Transverse colon (tissue), 4 donors: ENCODE measurements around the gene FOXL3. TPM values are rescaled to one million over a fixed set of nuclear protein-coding genes. Genes with fewer than 3 reads are reported as not detected.

Source experiments
- DNase-seq: peaks from one replicate; pipeline ENCODE4 v3.0.0-alpha.2; 2019
- H3K27ac ChIP-seq, 4 donors: fragments of 200-600 bp; sonication (generic); 2 replicates each; pipeline ENCODE4 v1.5.1; 2016 to 2018; ENCODE audit warnings: inconsistent platforms in 4 of 4
- H3K27me3 ChIP-seq: fragments of 200-600 bp; sonication (generic); 2 replicates; pipeline ENCODE4 v1.5.1; 2017; ENCODE audit warnings: inconsistent platforms
- H3K36me3 ChIP-seq, 4 donors: fragments of 200-600 bp; sonication (generic); 2 replicates each; pipeline ENCODE4 v1.5.1; 2017 to 2019; ENCODE audit warnings: inconsistent platforms in 4 of 4
- H3K4me1 ChIP-seq, 4 donors: fragments of 200-600 bp; sonication (generic); 2 replicates each; pipeline ENCODE4 v1.5.1; 2017 to 2020; ENCODE audit warnings: inconsistent platforms in 4 of 4
- H3K4me3 ChIP-seq, 4 donors: fragments of 200-600 bp; sonication (generic); 1 replicate in 1 of 4; 2 replicates in 3 of 4; pipeline versions ENCODE4 v1.5.1 to v1.6.1; 2017 to 2019; ENCODE audit warnings: inconsistent platforms in 4 of 4
- H3K9me3 ChIP-seq, 2 donors: fragments of 200-600 bp; sonication (generic); 2 replicates each; pipeline ENCODE4 v1.5.1; 2017 to 2019; ENCODE audit warnings: inconsistent platforms in 2 of 2
- CTCF ChIP-seq, 5 experiments: fragments of 200-600 bp in 3 of 5; fragments of 450-650 bp in 2 of 5; sonication (generic) in 3 of 5; IDR thresholded peaks; 1 replicate in 2 of 5; 2 replicates in 3 of 5; pipeline ENCODE4 v1.5.1; 2016 to 2017; ENCODE audit warnings: antibody characterized with exemption in 5 of 5, inconsistent platforms in 3 of 5, mild to moderate bottlenecking in 2 of 5, moderate library complexity in 1 of 5
- EP300 ChIP-seq: sonication (generic); formaldehyde crosslinking; IDR thresholded peaks from one replicate; pipeline ENCODE4 v1.6.1; 2017; ENCODE audit warnings: antibody characterized with exemption, low read depth
- POLR2A ChIP-seq: fragments of 450-650 bp; IDR thresholded peaks from one replicate; pipeline ENCODE4 v1.6.1; 2016; ENCODE audit warnings: antibody characterized with exemption, mild to moderate bottlenecking, moderate library complexity
- POLR2AphosphoS5 ChIP-seq, 3 donors: sonication (generic); formaldehyde crosslinking; IDR thresholded peaks; one replicate each; pipeline ENCODE4 v1.6.1; 2016; ENCODE audit warnings: antibody characterized with exemption in 3 of 3
- WGBS, 2 donors: methylation state at CpG; one replicate each; pipeline ENCODE4 v1.1.5; 2018; ENCODE audit warnings: low coverage in 1 of 2; 5-methylcytosine and 5-hydroxymethylcytosine counted together
- in situ Hi-C, 4 donors: fragments of 200-750 bp; cut with MboI; loops; one replicate each; pipeline versions ENCODE4 v1.15.0 to v1.15.1; 2017; ENCODE audit warnings: low sequenced_read_pairs in 3 of 4, low pct_ligation_motif_present in 1 of 4, low pct_unique_long_range_greater_than_20kb in 1 of 4
- intact Hi-C: fragments of 100-400 bp; cut with DNase I; formaldehyde crosslinking; loops from one replicate; pipeline ENCODE4 v1.15.1; 2023; ENCODE audit warnings: low total_unique reads
- total RNA-seq, 4 donors: library from RNA; depleted of rRNA; stranded (reverse); fragments of >200 nt; gene quantifications; one replicate each; pipeline ENCODE4 v1.1.0, GENCODE V29; 2016

Gene FOXL3
- total RNA-seq, 4 donors from 2014 or later = not detected

- 95 to 100% methylated on average over 1 to 11 of the region's 11 CpGs for WGBS, 2 donors
- Histone ChIP-seq H3K27me3 (no peaks in the 10 kb centered on the region), H3K4me3 (no peak overlapping the region), H3K36me3 (no peaks in the 10 kb centered on the region), H3K4me1 (peaks cover 31 to 65% (median 53%) of the 10 kb centered on the region in 4 donors), H3K9me3 (no peaks in the 10 kb centered on the region), H3K27ac (peak overlapping the region in 3 of 4 donors; percentile 74 to 83 (median 81))
- intact Hi-C loops = no loop called here
- in situ Hi-C loops = loop anchor here in 1 of 4 donors (10.0 kb wide), 1 partner anchor 449 kb away; no protein-coding TSS in a partner anchor
- no peak for DNase-seq
- TF ChIP-seq POLR2AphosphoS5 (IDR thresholded peaks at IDR 0.05) (no peak), CTCF (IDR thresholded peaks at IDR 0.05) (no peak), POLR2A (no peak), EP300 (no peak)
Observed at GRCh38 chr7:325811-326210, 35.8 kb downstream of the FOXL3 start.

GRCh38 chr7:326273-326672, 36.3 kb downstream of the FOXL3 start:
- TF ChIP-seq CTCF (IDR thresholded peaks at IDR 0.05) = no peak
- no peak for TF ChIP-seq POLR2A
- TF ChIP-seq EP300 = no peak
- TF ChIP-seq POLR2AphosphoS5 (IDR thresholded peaks at IDR 0.05) = no peak
- WGBS, 2 donors = 96% methylated on average over 9 of the region's 9 CpGs; no CpG with 5 or more reads in 1 of the 2 donors
- Histone ChIP-seq H3K27me3 (no peaks in the 10 kb centered on the region), H3K4me1 (peaks cover 31 to 68% (median 54%) of the 10 kb centered on the region in 4 donors), H3K27ac (peak overlapping the region; percentile 70 to 83 (median 78)), H3K4me3 (no peak overlapping the region), H3K36me3 (no peaks in the 10 kb centered on the region), H3K9me3 (no peaks in the 10 kb centered on the region)
- no peak for DNase-seq
- intact Hi-C loops = no loop called here
- in situ Hi-C loops = loop anchor here in 1 of 4 donors (10.0 kb wide), 1 partner anchor 449 kb away; no protein-coding TSS in a partner anchor

GRCh38 chr7:326809-327232, 36.9 kb downstream of the FOXL3 start:
- intact Hi-C loops = no loop called here
- 44 to 58% methylated on average over 3 to 6 of the region's 6 CpGs for WGBS, 2 donors
- peaks cover 28 to 68% (median 52%) of the 10 kb centered on the region in 4 donors for H3K4me1 ChIP-seq

More at GRCh38 chr7:326809-327232, 36.9 kb downstream of the FOXL3 start:
- peak; percentile 54 for DNase-seq
- Histone ChIP-seq H3K4me3 (no peak overlapping the region), H3K27me3 (no peaks in the 10 kb centered on the region), H3K9me3 (no peaks in the 10 kb centered on the region), H3K27ac (peak overlapping the region; percentile 70 to 83 (median 78)), H3K36me3 (no peaks in the 10 kb centered on the region)
- TF ChIP-seq CTCF (IDR thresholded peaks at IDR 0.05) = no peak
- no peak for TF ChIP-seq POLR2A
- no peak for TF ChIP-seq EP300
- TF ChIP-seq POLR2AphosphoS5 (IDR thresholded peaks at IDR 0.05) = no peak
- in situ Hi-C loops = loop anchor here in 1 of 4 donors (10.0 kb wide), 1 partner anchor 448 kb away; no protein-coding TSS in a partner anchor
